Renal cortical epithelial cell (primary cell): ENCODE measurements around the gene MCM3. TPM values are rescaled to one million over a fixed set of nuclear protein-coding genes. Genes with fewer than 3 reads are reported as not detected.

Experiments used
- DNase-seq: peaks from one replicate; pipeline ENCODE4 v3.0.0-alpha.2; 2011; ENCODE audit warnings: low read depth
- total RNA-seq: library from RNA; depleted of rRNA; stranded (reverse); fragments of >200 nt; gene quantifications from 2 replicates; pipeline ENCODE4 v1.2.3, GENCODE V29; 2014

Gene MCM3
- total RNA-seq, 1 donor from 2014 or later: 42.2 TPM

DNA sequence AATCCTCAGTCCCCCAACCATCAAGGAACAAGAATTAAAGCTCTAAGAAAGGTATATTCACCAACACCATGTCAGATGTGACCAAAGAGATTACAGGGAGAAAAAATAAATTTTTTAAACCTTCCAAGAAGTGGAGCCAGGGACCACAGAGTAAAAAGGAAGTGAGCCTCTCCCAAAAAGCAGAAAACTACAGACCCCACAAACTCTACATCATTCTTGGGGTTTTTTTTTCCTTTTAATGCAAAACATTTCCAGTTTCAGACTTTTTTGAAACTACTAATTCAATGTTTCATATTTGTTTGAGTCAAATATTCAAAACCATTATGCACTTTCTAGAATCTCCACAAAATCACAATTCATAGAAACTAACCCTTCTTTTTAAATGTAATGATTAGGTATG is 33.4 kb downstream of the MCM3 start:
- no peak for DNase-seq

DNA sequence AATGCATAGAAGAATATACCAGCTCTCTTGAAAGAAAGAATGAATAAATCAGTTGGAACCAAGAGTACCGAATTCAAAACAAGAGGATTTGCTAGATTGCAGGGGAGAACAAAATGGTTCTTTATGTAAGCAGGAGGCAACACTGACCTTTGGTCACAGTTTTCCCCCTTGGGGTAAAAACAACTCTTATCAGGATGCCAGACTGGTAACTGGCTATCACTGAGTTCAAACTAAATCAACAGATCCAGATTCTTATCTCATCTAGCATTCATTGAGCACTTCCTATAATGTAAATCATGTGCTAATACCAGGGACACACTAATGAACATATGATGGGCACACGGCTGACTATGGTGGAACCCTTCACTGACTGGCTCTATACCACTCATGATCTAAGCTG is 35.5 kb downstream of the MCM3 start:
- no peak for DNase-seq

DNA sequence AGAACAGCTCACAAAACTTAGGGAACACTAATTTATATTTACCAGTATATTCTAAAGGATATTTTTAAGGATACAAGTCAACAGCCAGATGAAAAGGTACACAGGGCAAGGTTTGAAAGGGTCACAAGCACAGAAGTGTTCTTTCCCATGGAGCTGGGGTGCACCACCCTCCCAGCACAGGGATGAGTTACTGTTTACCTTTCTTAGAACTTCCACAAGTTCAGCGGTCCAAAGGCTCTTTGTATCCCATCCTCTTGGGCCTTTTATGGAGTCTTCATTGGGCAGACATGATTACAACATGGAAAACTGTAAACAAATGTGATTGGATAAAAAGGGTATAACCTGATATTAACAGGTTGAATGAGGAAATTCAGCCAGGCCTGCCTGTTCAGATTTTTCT is 39.1 kb downstream of the MCM3 start:
- no peak for DNase-seq

DNA sequence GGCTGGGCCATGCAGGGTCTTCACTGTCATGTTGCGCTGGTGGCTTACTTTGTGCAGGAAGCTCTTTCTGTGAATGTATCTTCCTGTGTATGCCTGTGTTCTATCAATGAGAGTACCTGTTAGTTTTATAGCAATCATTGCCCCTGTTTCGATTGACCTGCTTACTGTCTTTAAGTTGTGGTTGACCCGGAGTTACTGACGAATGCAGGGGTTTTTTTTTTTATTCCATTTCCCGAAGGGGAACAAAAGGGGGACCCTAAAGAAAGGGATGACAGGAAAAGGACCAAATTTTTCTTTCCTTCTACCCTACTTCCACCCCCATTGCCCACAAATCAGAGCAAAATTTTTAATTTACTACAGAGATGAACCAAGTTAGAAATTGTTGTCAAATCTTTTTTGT is 40.1 kb downstream of the MCM3 start, which contains the start of gene IL17F:
Gene IL17F (minus strand): TSS at position 101 of the 400 bp plus-strand sequence. CDS start 71 bp downstream, at position 30.
- no peak for DNase-seq

GRCh38 chr6:52243282-52243893 is 41.2 kb downstream of the MCM3 start:
- peak; percentile 23 for DNase-seq

DNA sequence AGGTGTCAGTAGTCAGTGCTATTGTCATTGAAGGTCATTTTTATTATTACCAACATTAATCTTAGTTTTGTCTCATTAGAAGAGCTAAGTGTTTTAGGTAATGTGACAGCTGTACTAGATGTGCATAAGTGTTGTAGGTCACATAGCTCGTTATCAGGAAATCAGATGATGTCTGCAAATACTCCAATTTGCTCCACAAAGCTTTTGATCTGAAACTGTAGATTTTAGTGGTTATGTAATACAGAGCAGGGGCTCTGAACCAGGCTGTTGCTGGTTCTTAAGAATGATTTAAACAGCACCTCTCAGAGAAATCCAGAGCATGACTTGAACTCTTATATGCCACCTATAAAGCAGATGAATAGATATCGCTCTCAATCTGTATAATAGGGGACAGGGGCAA is 42.7 kb downstream of the MCM3 start:
- DNase-seq: no peak

DNA sequence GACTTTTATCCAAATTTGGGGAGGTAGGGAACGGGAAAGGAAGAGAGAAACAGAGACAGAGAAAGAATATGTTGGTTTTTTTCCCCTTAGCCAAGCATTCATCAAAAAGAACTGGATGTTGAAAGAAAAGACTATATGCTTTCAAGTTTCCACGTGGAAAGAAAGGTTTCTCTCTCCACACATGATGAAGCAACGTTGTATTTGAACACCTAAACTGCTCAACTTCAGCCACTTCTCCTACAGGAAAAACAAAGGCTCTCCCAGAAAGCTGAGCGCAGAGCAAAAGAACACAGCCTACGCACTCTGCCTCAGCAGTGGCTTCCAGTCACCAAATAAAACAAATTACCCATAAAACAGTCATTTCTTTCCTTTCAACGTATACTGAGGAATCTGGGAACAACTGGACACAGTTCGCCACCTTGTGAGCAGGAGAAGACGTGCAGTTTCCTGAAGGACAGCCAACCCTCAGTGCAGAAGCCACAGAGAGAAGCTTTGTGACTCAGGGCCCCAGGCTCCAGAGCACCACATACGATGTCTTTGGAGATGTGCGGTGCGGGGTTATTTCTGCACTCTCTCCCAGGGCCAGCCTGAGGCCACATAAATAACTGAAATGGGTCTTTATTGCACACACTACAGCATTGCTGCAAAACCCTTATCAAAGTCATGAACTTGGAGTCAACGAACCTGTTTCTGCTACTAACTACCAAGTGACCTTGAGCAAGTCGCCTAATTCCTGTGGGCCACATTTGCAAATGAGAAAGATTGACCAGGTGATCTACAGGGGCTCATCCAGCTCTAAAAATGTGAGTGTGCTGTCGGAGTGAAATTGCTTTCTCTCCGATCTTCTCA is 50.3 kb downstream of the MCM3 start:
- peak; percentile 92 for DNase-seq

DNA sequence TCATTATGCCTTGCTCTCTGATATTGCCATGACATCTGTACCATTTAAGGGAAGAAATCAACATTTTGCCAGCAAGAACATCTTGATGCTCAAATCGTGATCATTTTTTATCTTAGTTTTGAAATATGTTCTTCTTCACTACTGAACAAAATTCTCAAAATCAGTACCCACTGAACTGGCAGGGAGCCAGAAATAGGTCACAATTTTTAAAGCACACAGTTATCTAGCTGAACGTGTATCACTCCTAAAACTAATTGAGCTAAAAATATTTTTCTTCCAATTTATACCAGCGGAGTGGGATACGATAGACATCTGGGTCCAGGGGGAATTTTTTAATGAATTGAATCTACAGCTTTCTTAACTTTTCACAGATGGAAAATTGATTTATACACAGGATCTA is 51.5 kb downstream of the MCM3 start:
- DNase-seq: no peak

DNA sequence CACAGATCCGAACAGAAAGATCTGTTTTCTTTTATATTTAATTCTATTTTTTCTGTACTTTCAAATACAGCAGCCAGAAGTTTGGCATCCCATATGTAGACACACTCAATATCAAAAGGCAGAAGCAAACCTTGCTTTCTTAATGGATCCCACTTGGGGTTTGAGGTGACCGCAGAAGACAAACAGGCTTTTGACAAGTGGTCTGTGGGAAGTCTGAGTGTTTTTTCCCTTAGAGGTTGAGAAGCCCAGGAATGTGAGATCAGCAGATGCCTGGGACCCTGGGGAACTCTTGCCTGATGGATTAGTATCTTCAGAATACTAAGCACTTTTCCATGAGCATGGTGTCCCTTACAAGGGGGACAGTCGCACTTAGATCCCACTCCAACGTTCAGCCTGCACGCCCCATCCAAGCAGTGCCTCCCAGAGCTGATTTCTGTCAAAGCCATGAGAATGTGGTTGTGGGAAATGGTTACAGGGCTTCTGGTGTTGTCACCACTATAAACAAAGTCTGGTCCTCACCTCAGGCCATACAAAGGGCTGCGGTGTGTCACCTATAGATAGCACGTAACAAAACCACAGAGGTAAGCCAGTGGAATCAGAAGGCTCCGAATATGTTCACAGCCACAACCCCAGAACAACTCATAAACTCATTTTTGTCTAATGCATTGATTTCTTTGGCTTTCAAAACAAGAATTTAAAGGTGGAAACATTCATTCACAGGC is 53.0 kb downstream of the MCM3 start:
- DNase-seq: no peak

GRCh38 chr6:52230685-52231084 is 53.9 kb downstream of the MCM3 start:
- peak; percentile 74 for DNase-seq

- peak; percentile 25 for DNase-seq
Measured at GRCh38 chr6:52227495-52227894, 57.0 kb downstream of the MCM3 start.

- peak; percentile 86 for DNase-seq
Measured at GRCh38 chr6:52221302-52221701, 63.2 kb downstream of the MCM3 start.

DNA sequence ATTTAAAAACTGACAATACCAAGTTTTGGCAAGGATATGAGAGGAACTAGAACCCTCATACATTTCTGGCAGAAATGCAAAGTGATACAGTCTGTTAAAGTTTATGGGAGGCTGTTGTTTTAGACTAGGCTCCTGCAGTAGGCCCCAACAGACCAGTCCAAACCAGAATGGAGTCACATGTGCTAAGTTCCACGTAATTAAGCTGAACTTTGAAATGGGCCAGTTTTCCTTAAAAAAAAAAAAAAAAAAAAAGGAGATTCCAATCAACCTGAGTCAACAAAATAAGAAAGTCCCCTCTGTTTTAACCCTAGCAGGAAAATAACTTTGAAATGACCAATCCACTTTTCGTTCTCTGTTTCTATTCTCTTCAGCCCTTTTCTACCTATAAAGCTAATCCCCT is 66.8 kb downstream of the MCM3 start:
- peak; percentile 72 for DNase-seq

GRCh38 chr6:52216932-52217575 is 67.5 kb downstream of the MCM3 start:
- no peak for DNase-seq

DNA sequence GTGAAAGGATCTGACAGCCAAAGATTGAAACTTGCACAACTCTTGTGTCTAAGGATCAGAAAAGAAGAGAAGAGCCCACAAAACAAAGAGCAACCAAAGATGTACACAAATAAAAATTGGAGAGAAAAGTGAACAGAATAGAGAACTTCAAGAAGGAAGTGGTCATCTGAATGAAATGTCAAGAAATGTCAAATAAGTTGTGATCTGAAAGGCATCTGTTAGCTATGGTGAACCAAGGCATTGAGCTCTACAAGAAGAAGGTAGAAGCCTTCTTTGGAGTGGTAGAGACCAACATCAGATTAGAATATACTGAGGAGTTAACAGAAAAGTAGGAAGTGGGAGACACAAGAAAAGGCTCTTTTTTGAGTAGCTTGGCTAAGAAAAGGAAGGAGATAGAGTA is 68.8 kb downstream of the MCM3 start:
- no peak for DNase-seq

Other genes with a start within 250 kb of the MCM3 start
- gene PKHD1, start 197.1 kb downstream of the MCM3 start, total RNA-seq: 14.1 and 67.1 TPM in 2 replicates
- not detected in 2 replicates for gene IL17A, start 98.4 kb downstream of the MCM3 start, total RNA-seq
- not detected in 2 replicates for gene IL17F, start 40.2 kb downstream of the MCM3 start, total RNA-seq
- gene PAQR8, start 77.4 kb upstream of the MCM3 start, total RNA-seq: 3.6 and 3.8 TPM in 2 replicates
- 19.6 and 50.2 TPM in 2 replicates for gene EFHC1, start 135.6 kb upstream of the MCM3 start, total RNA-seq